Measurements from ENCODE around the gene GREB1.

GREB1 gene

GRCh38 chr2:11509657-11510360 is 24.0 kb upstream of the GREB1 start:
- no peak for DNase-seq

DNA sequence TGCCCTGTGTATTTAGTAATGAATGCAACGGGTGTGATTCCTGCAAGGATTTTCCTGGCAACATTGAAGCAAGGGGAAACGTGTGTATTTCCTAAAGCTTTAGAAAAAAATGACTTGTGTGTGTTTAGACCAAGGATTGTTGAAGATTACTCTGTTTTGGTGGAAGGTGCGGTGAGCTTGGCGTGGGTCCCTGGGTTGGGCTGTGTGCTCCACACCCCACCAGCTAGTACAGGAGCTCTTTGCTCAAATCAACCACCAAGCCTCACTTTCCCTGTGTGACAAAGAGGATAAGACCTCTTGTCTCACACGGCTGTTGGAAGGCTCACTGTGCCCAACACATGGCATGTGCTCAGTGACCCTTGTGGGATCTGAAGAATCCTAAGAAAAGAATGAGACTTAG is 21.4 kb upstream of the GREB1 start:
- DNase-seq, result no peak

DNA sequence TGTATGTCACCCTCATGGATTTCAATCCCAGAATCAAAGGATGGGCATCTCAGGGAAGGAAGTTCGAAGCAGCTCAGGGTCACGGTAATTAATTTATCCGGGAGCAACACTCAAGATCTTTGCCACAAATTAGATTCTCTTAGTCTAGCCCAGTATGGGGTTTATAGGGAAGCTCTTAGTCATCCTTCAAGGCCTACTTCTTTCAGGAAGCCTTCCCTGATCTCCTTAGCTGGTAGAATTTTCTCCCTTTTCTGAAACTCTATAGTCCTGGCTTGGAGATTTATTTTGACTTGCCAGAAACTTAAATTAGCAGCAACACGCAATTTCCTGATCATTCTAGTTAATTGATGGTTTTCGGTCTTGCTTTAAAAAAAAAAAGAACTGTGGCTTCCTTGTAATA is 20.5 kb upstream of the GREB1 start:
- DNase-seq, result no peak

DNA sequence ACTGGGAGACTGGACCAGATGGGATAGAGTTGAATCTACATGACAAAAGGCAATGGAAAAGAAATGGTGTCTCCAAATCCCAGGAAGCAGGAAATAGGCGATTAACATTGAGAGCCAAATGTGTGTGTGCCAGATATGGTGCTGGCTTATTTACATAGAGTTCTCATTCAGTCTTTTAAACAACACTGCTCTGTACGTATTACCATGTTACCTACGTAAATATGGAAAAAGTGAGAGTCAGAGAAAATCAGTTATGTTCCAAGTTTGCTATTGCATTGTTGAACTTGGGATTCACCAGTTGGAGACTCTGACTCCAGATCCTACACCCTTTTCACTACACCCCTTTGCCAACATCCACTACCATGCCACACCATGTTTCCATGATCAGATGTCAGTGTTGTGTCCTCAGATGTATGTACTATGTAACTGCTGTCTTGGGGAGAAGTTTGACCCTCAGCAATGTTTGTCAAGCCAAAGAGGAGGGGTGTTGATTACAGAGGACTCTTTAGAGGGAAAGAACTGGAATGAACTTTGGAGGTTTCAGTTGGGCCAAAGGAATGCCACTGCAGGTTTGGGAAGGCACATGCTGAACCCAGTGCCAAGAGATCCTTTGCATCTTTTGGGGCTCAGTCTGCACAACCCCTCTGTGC is 19.6 kb upstream of the GREB1 start:
- no peak for DNase-seq

DNA sequence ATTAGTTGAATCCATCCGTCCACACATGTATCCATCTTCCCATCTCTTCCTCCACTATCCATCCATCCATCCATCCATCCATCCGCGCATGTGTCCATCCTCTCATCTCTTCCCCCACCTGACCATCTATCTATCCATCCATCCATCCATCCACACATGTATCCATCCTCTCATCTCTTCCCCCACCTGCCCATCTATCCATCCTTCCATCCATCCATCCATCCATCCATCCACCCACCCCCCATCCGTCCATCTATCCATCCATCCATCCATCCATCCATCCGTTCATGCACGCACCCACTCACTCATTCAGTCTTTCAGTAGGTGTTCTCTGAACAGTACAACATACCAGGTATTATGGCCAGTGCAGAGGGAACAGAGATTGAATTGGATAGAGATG is 18.9 kb upstream of the GREB1 start:
- no peak for DNase-seq

DNA sequence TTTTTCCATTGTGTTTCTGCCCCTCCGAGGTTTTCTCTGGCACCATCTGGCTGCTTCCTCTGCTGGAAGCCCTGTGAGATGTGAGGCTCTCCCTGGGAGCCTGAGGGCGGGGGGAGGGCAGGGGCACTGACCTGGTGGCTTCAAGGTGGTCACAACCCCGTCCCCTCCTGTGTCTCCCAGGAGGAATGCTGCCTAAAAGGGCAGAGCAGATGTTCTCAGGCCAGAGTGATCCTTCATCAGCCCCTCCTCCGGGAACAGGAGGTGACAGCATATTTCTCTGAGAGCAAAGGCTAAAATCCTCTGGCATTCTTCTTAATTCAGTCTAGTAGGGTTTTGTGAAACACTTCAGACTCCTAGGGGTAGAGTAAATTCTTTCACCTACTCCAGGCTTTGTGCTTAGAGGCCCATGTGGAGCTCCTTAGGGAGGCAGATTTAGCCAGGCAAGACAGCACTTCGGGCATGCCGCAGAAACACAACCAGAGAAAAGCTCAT is 18.3 kb upstream of the GREB1 start:
- no peak for DNase-seq

DNA sequence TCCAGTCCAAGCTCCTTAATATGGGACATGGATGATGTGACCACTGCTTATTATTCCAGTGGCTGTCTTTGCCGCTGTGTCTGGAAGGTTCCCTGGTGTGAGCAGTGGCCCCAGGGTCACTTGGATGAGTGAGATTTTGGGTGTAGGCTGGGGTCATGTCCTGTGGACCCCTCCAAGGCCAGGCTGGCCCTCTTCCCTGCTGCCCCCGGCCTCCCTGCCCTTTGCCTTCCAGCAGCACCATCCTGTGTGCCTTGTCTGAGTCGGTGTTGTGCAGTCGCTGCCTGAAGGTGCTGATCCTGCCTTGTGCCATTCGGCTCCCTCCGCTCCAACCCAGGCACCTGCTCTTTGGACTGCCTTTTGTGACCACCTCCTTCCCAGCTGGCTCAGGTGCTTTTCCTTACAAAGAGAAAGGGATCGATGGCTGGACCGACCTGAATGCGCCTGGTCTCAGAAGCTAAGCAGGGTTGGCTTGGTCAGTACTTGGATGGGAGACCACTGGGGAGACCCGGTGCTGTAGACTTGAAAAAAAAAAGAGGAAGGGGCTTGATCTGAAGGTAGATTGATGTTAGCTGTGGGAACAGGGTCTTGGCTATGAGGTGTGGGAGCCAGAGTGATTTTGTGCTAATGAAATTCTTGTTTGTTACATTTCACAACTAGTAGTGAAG is 16.7 kb upstream of the GREB1 start:
- no peak for DNase-seq

DNA sequence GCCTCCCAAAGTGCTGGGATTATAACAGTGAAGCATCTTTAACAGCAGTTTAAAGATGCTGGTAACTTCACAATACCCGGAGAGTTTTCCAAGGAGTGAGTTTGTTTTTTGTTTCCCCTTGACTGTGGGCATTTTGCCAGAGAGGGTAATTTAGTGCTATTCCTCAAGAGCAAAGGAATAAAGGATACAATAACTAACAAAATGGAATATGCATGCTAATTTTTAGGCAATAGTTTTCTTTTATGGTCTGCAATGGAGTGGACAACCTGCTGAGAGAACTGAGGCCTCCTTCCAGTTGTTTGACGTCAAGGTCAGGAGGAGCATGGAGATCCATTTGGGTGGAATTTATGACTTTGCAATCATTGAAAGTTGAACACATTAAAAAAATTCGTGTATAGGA is 15.9 kb upstream of the GREB1 start:
- no peak for DNase-seq

- no peak for DNase-seq
Observed at GRCh38 chr2:11520092-11520693, 13.7 kb upstream of the GREB1 start.

GRCh38 chr2:11521775-11522174 is 12.1 kb upstream of the GREB1 start:
- DNase-seq, result peak in 3 of 56 donors; percentile 5 to 33 (median 27)

DNA sequence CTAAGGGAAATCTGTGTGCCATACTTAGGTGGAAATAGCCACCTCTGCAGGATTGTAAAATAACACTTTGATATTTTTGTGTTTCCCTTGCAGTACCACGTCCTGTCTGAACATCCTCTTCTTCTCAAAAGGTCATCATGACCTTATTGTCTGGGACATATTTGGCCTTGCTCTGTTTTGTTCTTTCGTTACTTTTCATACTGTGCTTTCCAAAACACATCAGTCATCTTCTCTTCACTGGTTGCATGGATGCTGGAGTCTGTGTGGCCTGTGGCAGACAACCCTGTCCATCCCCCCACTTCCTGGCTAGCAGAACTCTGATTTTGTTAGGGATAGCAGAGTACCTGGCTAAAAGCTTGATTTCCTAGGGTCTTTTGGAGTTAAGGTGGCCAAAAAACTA is 9.4 kb upstream of the GREB1 start:
- DNase-seq, result no peak

- DNase-seq, result no peak
Observed at GRCh38 chr2:11525762-11526161, 8.1 kb upstream of the GREB1 start.

DNA sequence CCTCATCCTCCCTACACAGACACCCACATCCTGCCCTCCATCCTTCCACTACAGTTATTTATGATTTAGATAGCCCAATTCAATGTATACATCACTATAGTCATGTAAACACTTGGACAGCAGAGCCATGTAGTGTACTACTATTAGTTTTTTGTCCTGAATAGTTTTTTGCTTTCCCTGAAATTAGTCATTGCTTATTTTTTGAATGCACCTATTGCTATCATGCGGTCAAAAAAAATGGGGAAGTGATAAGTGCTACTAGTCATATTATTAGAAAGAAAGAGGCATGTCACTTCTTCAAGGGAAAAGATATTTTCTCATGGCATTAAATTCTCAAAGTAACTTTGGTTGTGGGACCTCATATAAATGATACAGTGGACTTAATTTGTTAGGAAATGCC is 6.8 kb upstream of the GREB1 start:
- DNase-seq, result no peak

GRCh38 chr2:11528228-11528627 is 5.6 kb upstream of the GREB1 start:
- no peak for DNase-seq

DNA sequence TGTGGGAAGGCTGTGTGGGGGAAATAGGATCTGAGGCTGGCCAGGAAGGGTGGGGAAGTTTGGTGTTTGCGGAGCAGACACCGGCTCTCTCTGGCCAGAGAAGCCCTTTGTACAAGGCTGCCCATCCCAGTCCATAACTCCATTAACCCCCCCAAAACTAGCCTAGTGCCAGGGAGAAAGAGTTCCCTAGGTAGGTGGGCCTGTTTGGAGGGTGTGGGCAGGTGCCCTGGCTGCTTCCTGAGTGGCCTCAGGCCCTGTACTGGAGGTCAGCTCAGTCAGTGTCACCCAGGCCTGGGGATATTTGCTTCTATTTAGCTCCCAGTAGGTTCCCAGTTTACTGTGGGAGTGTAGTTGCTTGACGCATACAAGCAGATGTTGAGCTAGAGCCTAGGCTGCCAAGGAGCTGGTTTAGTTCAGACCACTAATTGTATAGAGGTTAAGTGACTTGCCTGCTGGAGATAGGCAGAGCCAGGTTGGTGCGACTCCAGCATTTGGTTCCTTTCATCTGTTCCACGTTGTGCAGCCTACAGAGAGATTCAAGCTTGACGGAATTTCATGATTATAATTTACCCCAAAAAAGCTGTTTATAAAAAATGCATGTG is 2.9 kb upstream of the GREB1 start:
- no peak for DNase-seq

DNA sequence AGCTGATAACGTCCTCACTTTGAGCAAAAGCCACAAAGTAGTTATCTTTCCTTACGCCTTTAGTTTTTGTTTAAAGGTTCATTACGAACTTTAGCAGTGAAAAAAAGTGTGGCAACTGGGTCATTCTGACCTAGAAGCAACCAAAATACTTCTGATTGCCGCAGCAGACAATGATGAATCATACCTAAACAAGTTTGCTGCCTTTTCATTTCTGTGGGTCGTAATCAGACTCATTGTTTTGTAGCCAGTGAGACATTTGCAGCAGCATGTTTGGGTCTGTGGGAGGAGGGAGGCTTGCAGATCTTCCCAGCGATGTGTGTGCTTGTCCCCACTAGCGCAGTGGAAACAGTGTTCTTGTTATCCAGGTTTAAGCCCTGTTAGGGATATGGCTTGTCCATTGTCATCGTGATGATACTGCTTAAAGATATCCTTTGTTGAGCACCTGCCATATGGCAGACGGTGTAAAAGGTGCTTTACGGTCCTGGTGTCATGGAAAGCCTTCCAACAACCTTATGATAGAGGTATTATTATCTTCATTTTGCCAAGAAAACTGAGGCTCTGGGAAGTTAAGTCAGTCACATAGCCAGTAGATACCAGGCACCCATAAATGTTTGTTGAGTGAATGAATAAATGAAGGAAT is 1.3 kb upstream of the GREB1 start:
- DNase-seq, result no peak

DNA sequence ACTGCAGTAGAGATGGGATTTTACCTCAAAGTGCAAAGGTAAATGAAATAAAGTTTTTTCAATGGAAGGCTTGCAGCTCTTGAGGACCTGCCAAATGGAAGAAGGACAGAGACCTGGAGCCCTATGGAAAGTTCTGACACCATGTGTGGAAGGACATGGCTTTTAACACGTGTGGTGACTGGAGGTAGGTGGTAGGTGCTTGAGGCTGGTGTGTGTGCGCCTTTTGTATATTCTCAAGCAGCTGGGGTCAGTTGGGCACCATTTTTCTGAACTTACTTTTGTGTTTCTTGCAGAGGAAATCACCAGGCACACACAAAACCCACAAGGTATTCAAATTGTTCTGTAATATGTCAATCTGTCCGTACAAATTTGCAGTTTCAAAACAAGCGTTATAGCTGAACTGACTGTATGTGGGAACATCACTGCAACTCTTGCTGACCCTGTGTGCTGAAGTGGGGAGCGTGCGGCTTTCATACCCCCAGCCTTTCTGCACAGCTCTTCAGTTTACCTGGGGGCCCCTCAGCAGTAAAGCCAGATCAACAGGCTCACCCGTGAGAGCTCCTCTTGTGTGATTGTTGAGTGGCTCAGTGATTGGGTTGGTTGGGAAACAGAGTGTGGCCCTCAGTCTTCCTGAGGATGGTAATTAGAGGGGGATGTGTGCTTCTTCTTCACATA is 363 bp downstream of the GREB1 start:
- no peak for DNase-seq

- DNase-seq, result no peak
Observed at GRCh38 chr2:11534746-11535484, 1.1 kb downstream of the GREB1 start.

DNA sequence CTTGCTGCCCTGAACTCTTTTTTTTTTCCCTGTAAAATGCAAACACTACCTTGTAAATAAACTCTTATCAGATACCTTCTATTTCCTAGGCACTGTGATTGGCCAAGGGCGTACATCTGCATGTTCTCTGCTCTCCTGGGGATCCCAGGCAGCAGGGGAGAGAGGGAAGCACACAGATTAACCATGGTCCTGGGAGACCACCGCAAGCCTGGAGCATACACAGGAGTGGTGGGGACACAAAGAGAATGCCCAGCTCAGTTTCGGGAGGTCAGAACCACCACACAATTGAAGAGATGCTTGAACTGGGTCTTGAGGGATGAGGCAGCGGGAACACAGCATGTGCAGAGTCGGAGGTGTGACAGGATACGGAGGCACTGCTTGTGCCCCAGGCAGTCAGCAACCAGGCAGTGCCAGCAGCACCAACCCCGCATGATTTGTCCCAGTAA is 2.1 kb downstream of the GREB1 start:
- DNase-seq, result no peak

DNA sequence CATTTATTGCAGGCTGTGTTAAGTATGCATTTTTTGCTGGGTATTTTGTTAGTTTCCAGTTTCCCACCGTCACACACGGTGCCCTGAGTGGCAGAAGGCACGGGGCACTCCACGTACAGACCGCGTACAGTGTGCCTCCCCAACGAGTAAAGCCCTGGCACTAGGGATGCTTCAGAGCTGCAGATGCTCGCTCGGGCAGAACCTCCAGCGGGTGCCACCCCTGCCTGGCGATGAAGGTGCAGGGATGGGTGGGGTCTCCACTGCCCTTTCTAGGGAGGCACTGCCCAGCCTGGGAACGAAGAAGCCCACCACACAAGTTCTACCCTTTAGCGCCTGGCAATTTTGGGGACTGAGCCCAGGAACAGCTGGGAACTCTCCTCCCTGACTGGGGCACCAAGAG is 4.1 kb downstream of the GREB1 start:
- DNase-seq, result no peak
